ENCODE data around the gene CLSTN3. TPM values are rescaled to one million over a fixed set of nuclear protein-coding genes. Genes with fewer than 3 reads are reported as not detected.
A peak's percentile ranks its signal among the peaks of the same experiment; 100 is the strongest.

CLSTN3 gene
- total and polyA plus RNA-seq, 2 of the 8 experiments (the other 6 are each of a cell fraction or from before 2014, with no cell fraction given): 20.4 to 26.3 TPM

GRCh38 chr12:7090222-7090998 lies 39.8 kb upstream of the CLSTN3 start (continued):
- TF ChIP-seq FOSL1 (IDR thresholded peaks at IDR 0.05; ENCODE audit: insufficient read depth, low read depth, low read length) (no peak), CHD1 (IDR thresholded peaks at IDR 0.05; ENCODE audit: low read depth, low read length) (no peak), NRF1 (IDR thresholded peaks at IDR 0.05; ENCODE audit: low read depth, low read length) (no peak), POU5F1 (IDR thresholded peaks at IDR 0.05; ENCODE audit: low read depth, low read length) (peak; percentile 97), CHD7 (IDR thresholded peaks at IDR 0.05; ENCODE audit: insufficient replicate concordance, low read length) (no peak), YY1 (IDR thresholded peaks at IDR 0.05; ENCODE audit: low read depth, low read length) (no peak), KDM5A (IDR thresholded peaks at IDR 0.05; ENCODE audit: low read length) (no peak), BRCA1 (IDR thresholded peaks at IDR 0.05; ENCODE audit: low read depth, low read length) (no peak), E2F6 (IDR thresholded peaks at IDR 0.05) (peak; percentile 76), SP1 (IDR thresholded peaks at IDR 0.05; ENCODE audit: low read depth, low read length) (0 out of 2 replicates have a peak, but pooled peaks have one; percentile 53)
